ENCODE results near the gene MYO9B.

The MYO9B gene

DNA sequence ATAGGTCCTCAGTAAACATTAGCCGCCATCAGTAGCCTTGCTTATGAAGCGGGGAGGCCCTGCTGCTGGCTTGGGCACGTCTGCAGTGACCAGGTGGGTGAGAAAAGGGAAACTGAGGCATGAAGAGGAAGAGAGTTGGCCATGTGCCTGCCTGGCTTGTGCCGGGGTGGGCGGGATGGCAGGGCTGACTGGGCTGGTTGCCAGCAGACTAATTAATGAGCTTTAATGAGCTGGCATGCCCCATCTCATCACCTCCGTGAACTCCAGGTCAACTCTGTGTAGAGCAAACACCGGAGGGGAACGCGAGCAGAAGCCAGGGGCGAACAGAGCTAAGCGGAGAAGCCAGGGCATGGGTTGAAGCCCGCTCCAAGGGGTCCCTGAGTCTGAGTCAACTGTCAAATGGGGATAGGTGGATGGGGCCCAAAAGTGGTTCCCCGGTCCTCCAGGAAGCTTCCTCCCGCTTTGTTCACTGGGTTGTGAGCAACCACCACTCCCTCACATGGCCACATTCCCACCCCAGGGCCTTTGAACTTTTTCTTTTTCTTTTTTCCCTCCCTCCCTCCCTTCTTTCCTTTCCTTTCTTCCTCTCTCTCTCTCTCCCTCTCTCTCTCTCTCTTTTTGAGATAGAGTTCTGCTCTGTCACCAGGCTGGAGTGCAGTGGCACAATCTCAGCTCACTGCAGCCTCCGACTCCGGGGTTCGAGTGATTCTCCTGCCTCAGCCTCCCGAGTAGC lies 161.4 kb downstream of the MYO9B start:
- Histone ChIP-seq H3K36me3 (ENCODE audit: control insufficient read depth in 2 of 2, insufficient read depth in 2 of 2, low read length in 2 of 2) (peaks cover 29 to 32% of the 10 kb centered on the region in 2 donors), H3K9me3 (ENCODE audit: control insufficient read depth in 2 of 2, low read length in 2 of 2) (no peaks in the 10 kb centered on the region), H3K9ac (ENCODE audit: low read depth in 1 of 2, low read length in 2 of 2) (no peak overlapping the region), H3K4me1 (ENCODE audit: control insufficient read depth in 2 of 2, insufficient read depth in 2 of 2, low read length in 2 of 2) (peaks cover 33 to 46% of the 10 kb centered on the region in 2 donors), H3K27me3 (ENCODE audit: control insufficient read depth in 2 of 2, insufficient read depth in 2 of 2, low read length in 2 of 2) (no peaks in the 10 kb centered on the region), H3K4me3 (ENCODE audit: low read length in 2 of 2) (peak overlapping the region in 1 of 2 donors; percentile 48), H3K27ac (ENCODE audit: low read depth in 2 of 2, low read length in 2 of 2) (peak overlapping the region; percentile 29 to 48)

DNA sequence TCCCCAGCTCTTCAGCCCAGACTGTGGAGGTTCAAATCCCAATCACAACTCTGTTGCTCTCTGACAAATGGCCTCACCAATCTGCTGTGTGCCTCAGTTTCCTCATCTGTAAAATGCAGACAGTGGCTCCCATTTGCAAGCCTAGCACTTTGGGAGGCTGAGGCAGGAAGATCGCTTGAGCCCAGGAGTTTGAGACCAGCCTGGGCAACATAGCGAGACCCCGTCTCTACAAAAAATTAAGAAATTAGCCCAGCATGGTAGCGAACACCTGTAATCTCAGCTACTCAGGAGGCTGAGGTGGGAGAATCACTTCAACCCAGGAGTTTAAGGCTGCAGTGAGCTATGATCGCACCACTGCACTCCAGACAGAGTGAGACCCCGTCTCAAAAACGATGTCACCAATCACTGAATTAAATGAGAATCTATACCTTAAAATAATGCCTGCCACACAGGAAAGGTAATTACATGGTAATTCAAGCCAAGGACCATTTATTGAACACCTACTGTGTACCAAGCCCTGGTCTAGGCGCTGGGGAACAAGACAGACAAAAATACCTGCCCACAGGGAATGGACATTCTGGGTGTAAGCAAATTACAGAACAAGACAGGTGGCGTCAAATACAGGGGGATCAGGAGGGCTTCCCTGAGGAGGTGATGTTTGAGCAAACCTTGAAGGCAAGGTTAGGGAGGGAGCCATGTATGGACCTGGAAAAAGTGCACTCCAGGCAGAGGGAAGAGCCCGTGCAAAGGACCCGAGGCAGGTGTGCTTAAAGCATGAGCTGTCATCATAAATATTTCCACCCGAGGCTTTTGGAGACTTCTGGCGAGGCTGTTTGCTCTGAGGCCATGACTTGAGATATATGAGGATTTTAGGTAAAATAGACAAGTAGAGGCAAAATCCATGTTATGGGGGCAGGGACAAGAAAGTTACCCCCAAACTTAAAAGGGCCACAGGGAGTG lies 162.4 kb downstream of the MYO9B start:
- H3K4me3 ChIP-seq (ENCODE audit: low read length in 2 of 2), result no peak overlapping the region
- H3K36me3 ChIP-seq (ENCODE audit: control insufficient read depth in 2 of 2, insufficient read depth in 2 of 2, low read length in 2 of 2), result peaks cover 22 to 23% of the 10 kb centered on the region in 2 donors
- no peak overlapping the region for H3K9ac ChIP-seq (ENCODE audit: low read depth in 1 of 2, low read length in 2 of 2)
- no peaks in the 10 kb centered on the region for H3K9me3 ChIP-seq (ENCODE audit: control insufficient read depth in 2 of 2, low read length in 2 of 2)
- no peaks in the 10 kb centered on the region for H3K27me3 ChIP-seq (ENCODE audit: control insufficient read depth in 2 of 2, insufficient read depth in 2 of 2, low read length in 2 of 2)
- H3K27ac ChIP-seq (ENCODE audit: low read depth in 2 of 2, low read length in 2 of 2), result no peak overlapping the region
- H3K4me1 ChIP-seq (ENCODE audit: control insufficient read depth in 2 of 2, insufficient read depth in 2 of 2, low read length in 2 of 2), result peaks cover 42 to 56% of the 10 kb centered on the region in 2 donors

DNA sequence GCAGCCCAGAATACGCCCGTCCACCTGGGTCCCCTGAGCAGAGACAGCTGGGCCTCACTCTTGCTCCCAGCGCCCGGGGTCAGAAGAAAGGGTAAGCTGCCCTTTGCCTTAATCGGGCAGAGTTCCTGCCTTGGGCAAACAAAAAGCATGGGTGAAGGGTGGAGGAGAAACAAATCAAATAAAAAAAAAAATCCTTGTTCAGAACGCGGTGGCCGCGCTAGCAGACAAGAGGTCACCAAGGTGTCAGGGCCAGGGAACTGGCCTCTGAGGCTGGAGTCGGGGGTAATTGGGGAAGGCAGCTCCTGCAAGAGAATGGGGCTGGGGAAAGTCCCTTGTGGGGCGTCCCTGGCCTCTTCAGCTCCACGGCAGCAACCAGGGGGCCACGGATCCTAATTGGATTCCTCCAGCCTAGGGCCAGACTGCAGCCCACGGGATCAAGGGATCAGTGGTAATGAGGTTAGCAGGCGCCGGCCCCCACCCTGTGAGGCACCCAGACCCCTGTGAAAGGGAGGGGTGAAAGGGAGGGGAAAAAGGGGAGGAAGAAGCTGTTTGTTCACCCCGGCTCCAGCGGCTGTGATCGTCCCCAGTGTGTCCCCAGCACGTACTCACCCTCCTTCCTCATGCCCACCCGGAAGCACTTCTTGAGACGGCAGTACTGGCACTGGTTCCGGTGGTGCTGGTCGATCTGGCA lies 164.6 kb downstream of the MYO9B start:
- Histone ChIP-seq H3K27ac (ENCODE audit: low read depth in 2 of 2, low read length in 2 of 2) (peak overlapping the region; percentile 76 to 82), H3K9me3 (ENCODE audit: control insufficient read depth in 2 of 2, low read length in 2 of 2) (no peaks in the 10 kb centered on the region), H3K27me3 (ENCODE audit: control insufficient read depth in 2 of 2, insufficient read depth in 2 of 2, low read length in 2 of 2) (no peaks in the 10 kb centered on the region), H3K9ac (ENCODE audit: low read depth in 1 of 2, low read length in 2 of 2) (peak overlapping the region; percentile 24 to 62), H3K36me3 (ENCODE audit: control insufficient read depth in 2 of 2, insufficient read depth in 2 of 2, low read length in 2 of 2) (peaks cover 16 to 18% of the 10 kb centered on the region in 2 donors), H3K4me3 (ENCODE audit: low read length in 2 of 2) (peak overlapping the region; percentile 13 to 39), H3K4me1 (ENCODE audit: control insufficient read depth in 2 of 2, insufficient read depth in 2 of 2, low read length in 2 of 2) (peaks cover 42 to 53% of the 10 kb centered on the region in 2 donors)

DNA sequence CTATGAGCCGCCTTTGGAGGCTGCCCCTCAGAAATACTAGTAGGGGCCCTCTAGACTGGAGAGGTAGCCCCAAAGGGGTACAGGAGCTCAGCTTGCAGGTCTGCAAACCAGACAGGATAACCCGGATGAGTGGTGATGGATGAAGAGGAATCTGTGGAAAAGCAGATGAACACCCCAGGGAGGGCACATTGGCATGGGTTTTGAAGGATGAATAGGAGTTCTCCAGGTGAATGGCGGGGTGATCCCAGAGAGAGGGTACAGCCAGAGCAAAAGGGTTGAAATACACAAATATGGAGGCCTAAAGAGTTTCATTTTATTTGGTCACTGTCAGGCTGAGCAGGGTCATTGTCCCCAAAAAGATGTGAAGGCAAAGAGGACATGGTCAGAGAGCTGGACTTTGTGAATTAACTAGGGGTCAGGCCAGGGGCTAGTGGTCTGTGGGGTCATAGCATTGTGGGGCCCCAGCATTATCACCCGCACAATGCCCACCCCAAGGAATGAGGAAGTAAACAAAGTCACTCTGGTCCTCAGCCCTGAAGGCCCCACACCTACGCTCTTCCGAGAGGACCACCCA lies 165.3 kb downstream of the MYO9B start:
- Histone ChIP-seq H3K9me3 (ENCODE audit: control insufficient read depth in 2 of 2, low read length in 2 of 2) (no peaks in the 10 kb centered on the region), H3K4me1 (ENCODE audit: control insufficient read depth in 2 of 2, insufficient read depth in 2 of 2, low read length in 2 of 2) (peaks cover 39 to 47% of the 10 kb centered on the region in 2 donors), H3K36me3 (ENCODE audit: control insufficient read depth in 2 of 2, insufficient read depth in 2 of 2, low read length in 2 of 2) (peaks cover 16 to 18% of the 10 kb centered on the region in 2 donors), H3K27ac (ENCODE audit: low read depth in 2 of 2, low read length in 2 of 2) (peak overlapping the region; percentile 76 to 82), H3K9ac (ENCODE audit: low read depth in 1 of 2, low read length in 2 of 2) (peak overlapping the region; percentile 24 to 62), H3K27me3 (ENCODE audit: control insufficient read depth in 2 of 2, insufficient read depth in 2 of 2, low read length in 2 of 2) (no peaks in the 10 kb centered on the region), H3K4me3 (ENCODE audit: low read length in 2 of 2) (peak overlapping the region; percentile 13 to 39)

DNA sequence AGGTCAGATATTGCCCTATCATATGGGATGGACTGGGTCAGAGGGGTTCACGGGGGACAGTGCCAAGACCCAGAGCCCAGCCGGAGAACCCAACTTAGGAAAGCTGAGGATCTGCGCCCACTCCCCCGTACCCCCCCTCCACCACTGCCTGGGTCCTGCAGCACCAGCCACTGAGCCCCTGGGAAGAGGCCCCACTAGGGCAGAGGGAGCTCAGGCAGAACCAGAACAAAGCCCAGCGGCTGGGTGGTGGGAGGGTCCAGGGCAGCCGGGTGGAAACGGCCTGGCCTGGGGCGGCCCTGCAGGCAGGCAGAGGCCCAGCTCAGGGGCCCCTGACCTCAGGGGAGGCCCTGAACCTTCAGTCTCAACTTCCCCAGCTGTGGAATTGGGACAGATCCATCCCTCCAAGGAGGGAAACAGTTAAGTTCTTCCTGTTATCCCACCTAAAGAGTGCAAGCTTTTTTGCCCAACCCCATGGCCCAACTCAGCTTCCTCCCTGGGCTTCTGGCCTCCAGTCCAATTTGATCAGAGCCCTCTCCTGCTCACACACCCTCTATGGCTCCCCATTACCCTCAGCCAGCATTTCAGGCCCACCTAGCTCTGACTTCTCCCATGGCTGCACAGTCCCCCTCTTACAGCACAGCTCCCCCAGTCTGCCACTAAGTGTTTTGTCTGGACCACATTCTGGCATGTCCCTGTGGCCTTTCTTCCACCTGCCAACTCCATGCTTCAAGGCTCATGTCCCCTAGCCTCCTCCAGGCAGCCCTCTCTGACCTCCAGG lies 167.0 kb downstream of the MYO9B start:
- Histone ChIP-seq H3K27ac (ENCODE audit: low read depth in 2 of 2, low read length in 2 of 2) (peak overlapping the region; percentile 88 to 90), H3K9me3 (ENCODE audit: control insufficient read depth in 2 of 2, low read length in 2 of 2) (no peaks in the 10 kb centered on the region), H3K4me1 (ENCODE audit: control insufficient read depth in 2 of 2, insufficient read depth in 2 of 2, low read length in 2 of 2) (peaks cover 43 to 48% of the 10 kb centered on the region in 2 donors), H3K36me3 (ENCODE audit: control insufficient read depth in 2 of 2, insufficient read depth in 2 of 2, low read length in 2 of 2) (peaks cover 15 to 16% of the 10 kb centered on the region in 2 donors), H3K4me3 (ENCODE audit: low read length in 2 of 2) (peak overlapping the region; percentile 32 to 81), H3K27me3 (ENCODE audit: control insufficient read depth in 2 of 2, insufficient read depth in 2 of 2, low read length in 2 of 2) (no peaks in the 10 kb centered on the region), H3K9ac (ENCODE audit: low read depth in 1 of 2, low read length in 2 of 2) (peak overlapping the region; percentile 38 to 70)

DNA sequence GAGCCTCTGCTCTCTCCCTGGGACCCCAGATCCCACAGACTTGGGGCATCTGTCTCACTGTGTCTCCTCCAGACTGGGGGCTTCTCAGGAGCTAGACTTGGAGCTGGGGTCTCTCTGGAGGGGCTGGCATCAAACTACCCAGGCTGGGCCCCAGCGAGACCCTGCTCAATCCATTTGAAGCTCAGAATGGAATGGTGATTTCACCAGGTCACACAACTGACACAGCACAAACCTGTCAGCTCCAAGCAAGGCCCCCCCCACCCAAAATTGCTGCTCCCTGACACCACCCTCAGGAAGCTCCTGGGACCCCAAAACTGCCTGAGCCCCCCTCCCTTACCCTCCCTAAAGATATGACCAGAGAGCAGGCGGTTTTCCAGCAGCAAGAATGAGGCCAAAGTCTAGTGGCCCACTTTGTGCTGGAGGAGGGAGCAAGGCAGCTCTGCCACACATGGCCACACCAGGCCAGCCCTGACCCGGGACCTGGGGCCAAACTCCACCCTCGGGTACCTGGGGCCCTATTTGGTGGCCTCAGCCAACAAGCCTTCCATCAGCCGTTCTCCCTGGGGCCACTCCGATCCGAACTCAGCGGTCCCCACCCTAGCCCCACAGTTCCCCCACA lies 167.7 kb downstream of the MYO9B start:
- Histone ChIP-seq H3K9me3 (ENCODE audit: control insufficient read depth in 2 of 2, low read length in 2 of 2) (no peaks in the 10 kb centered on the region), H3K27me3 (ENCODE audit: control insufficient read depth in 2 of 2, insufficient read depth in 2 of 2, low read length in 2 of 2) (no peaks in the 10 kb centered on the region), H3K9ac (ENCODE audit: low read depth in 1 of 2, low read length in 2 of 2) (peak overlapping the region; percentile 70 to 92), H3K4me3 (ENCODE audit: low read length in 2 of 2) (peak overlapping the region; percentile 81 to 86), H3K36me3 (ENCODE audit: control insufficient read depth in 2 of 2, insufficient read depth in 2 of 2, low read length in 2 of 2) (peaks cover 9% of the 10 kb centered on the region in 2 donors), H3K4me1 (ENCODE audit: control insufficient read depth in 2 of 2, insufficient read depth in 2 of 2, low read length in 2 of 2) (peaks cover 48 to 51% of the 10 kb centered on the region in 2 donors), H3K27ac (ENCODE audit: low read depth in 2 of 2, low read length in 2 of 2) (peak overlapping the region; percentile 88 to 90)

DNA sequence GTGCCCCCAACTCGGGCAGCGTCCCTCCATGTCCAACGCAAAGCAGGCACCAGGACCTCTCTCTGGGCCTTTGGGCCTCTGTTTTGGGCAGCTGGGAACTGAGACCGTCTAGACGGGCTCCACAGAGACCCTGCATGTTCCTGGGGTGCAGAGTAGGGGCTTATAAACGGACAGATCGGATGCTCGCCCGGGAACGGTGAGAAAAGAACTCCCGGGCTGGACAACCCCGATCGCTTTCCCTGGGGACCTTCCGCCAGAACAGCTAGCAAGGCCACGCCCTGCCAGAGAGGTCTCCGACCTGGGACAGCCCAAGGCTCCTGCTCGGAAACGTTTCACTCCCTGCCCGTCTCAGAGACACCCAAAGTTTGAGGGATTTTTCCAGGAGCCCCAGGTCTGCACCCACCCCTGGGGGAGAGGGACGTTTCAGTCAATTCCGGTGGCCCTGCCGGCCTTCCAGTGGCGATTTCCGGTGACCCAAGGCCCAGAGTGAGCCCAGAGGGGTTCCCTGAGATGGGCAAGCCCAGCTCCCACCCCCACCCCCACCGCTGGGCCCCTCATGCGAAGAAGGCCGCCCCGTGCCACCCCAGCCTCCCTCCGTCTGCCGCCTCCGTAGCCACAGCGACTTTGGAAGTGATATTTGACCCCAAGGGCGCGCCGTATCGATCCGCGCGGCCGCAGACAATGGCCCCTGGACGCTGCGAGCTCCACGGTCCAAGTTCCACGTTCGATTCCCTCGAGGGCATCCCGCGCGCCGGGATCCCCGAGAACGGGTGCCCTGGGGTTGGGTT lies 168.4 kb downstream of the MYO9B start:
- peak overlapping the region; percentile 88 to 90 for H3K27ac ChIP-seq (ENCODE audit: low read depth in 2 of 2, low read length in 2 of 2)
- no peaks in the 10 kb centered on the region for H3K27me3 ChIP-seq (ENCODE audit: control insufficient read depth in 2 of 2, insufficient read depth in 2 of 2, low read length in 2 of 2)
- H3K4me3 ChIP-seq (ENCODE audit: low read length in 2 of 2), result peak overlapping the region; percentile 81 to 86
- peaks cover 54 to 58% of the 10 kb centered on the region in 2 donors for H3K4me1 ChIP-seq (ENCODE audit: control insufficient read depth in 2 of 2, insufficient read depth in 2 of 2, low read length in 2 of 2)
- peaks cover 5 to 7% of the 10 kb centered on the region in 2 donors for H3K36me3 ChIP-seq (ENCODE audit: control insufficient read depth in 2 of 2, insufficient read depth in 2 of 2, low read length in 2 of 2)
- H3K9me3 ChIP-seq (ENCODE audit: control insufficient read depth in 2 of 2, low read length in 2 of 2), result no peaks in the 10 kb centered on the region
- H3K9ac ChIP-seq (ENCODE audit: low read depth in 1 of 2, low read length in 2 of 2), result peak overlapping the region; percentile 81 to 92

DNA sequence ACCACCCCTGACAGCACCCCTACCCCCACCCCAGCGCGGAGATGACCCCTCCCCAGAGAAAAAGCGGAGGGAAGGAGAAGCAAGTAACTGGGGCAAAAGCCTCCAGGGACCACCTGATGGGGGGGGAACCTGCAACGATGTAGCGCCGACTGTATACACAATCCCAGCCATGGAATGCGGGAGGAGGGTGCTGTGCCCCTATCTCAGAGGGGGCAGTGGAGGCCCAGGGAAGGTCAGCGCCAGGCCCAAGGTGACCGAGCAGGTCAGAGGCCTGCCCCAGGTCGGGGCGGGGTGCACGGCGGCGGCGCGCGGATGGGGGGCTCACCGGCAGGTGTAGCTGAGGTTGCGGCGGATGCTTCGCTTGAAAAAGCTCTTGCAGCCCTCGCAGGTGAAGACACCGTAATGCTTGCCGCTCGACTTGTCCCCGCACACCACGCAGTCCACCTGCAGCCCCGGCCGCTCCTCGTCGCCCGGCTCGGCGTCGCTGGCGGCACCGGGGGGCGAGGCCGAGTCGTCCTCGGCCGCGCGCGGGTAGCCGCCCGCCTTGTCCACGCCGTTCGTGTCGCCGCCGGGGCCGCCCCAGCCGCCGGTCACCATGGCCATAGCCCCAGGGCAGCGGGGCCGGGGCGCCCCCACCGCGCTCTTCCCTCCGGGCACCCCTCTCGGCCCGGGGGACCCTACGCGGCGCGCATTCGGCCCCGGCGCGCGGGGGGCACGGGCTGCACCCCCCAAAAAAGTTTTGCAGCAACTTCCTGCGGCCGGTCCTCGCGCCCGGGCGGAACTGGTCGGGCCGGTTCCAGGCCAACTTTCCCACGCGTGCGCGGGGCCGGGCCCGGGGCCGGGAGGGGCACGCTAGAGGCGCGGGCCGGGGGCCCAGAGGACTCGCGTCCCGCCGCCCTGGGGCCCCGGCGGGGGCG lies 169.3 kb downstream of the MYO9B start:
- peaks cover 51 to 59% of the 10 kb centered on the region in 2 donors for H3K4me1 ChIP-seq (ENCODE audit: control insufficient read depth in 2 of 2, insufficient read depth in 2 of 2, low read length in 2 of 2)
- peak overlapping the region; percentile 88 to 90 for H3K27ac ChIP-seq (ENCODE audit: low read depth in 2 of 2, low read length in 2 of 2)
- peak overlapping the region; percentile 81 to 92 for H3K9ac ChIP-seq (ENCODE audit: low read depth in 1 of 2, low read length in 2 of 2)
- no peaks in the 10 kb centered on the region for H3K27me3 ChIP-seq (ENCODE audit: control insufficient read depth in 2 of 2, insufficient read depth in 2 of 2, low read length in 2 of 2)
- H3K36me3 ChIP-seq (ENCODE audit: control insufficient read depth in 2 of 2, insufficient read depth in 2 of 2, low read length in 2 of 2), result peaks cover 5 to 7% of the 10 kb centered on the region in 2 donors
- peak overlapping the region; percentile 81 to 86 for H3K4me3 ChIP-seq (ENCODE audit: low read length in 2 of 2)
- H3K9me3 ChIP-seq (ENCODE audit: control insufficient read depth in 2 of 2, low read length in 2 of 2), result no peaks in the 10 kb centered on the region
